Progenitor cell of endocrine pancreas (in vitro differentiated cells): Measurements from ENCODE around the gene PTPRD. TPM values are rescaled to one million over a fixed set of nuclear protein-coding genes. Genes with fewer than 3 reads are reported as not detected.

Experiments used
- DNase-seq: peaks from one replicate; pipeline ENCODE4 v3.0.0; 2021; ENCODE audit warnings: low spot score; ENCODE audit not compliant: unreplicated experiment
- H3K27ac Mint-ChIP-seq: 2 replicates; pipeline ENCODE4 v1.8.0; 2021; ENCODE audit warnings: mild to moderate bottlenecking, moderate library complexity, mixed read lengths
- H3K27me3 Mint-ChIP-seq: 2 replicates; pipeline ENCODE4 v1.8.0; 2021; ENCODE audit warnings: mixed read lengths
- H3K36me3 Mint-ChIP-seq: 2 replicates; pipeline ENCODE4 v1.8.0; 2022; ENCODE audit warnings: mixed read lengths; ENCODE audit not compliant: insufficient read depth
- H3K4me1 Mint-ChIP-seq: 2 replicates; pipeline ENCODE4 v1.8.0; 2021; ENCODE audit warnings: low read depth, mixed read lengths
- H3K4me3 Mint-ChIP-seq: 2 replicates; pipeline ENCODE4 v1.8.0; 2021; ENCODE audit warnings: low read depth, mild to moderate bottlenecking, moderate library complexity, mixed read lengths
- H3K9me3 Mint-ChIP-seq: 2 replicates; pipeline ENCODE4 v1.8.0; 2021; ENCODE audit warnings: low read depth, mixed read lengths
- total RNA-seq: library from RNA; stranded (reverse); gene quantifications from 2 replicates; pipeline ENCODE4 v1.2.1, GENCODE V29; 2021
- TF ChIP-seq, protein P1 (sequence below): fragments of 200-600 bp; sonication (generic); IDR thresholded peaks from one replicate; pipeline ENCODE4 v1.5.0; 2021; ENCODE audit warnings: antibody characterized with exemption, mild to moderate bottlenecking; ENCODE audit not compliant: unreplicated experiment

The PTPRD gene
- total RNA-seq, 1 donor from 2014 or later, result 124 TPM

DNA sequence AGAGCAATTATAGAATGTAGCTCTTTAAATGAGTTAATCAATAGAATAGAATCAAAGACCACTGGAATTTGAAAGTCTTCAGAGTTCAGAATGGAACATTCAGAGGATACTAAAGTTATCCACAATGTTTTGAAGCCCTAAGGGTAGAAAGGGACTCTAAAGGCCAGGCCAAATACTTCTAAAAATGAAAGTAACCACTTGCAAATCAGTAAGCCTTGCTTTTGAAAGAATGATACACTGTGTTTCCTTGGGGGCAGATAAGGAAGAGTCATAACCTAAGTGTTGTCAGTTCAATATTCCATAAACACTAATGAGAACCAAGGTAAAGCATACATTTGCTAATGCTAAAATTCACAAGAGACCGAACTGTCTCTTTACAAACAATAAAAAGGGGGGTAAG lies 813.5 kb downstream of the PTPRD start:
- Mint-ChIP-seq H3K4me3 (no peak overlapping the region), H3K4me1 (no peaks in the 10 kb centered on the region), H3K36me3 (no peaks in the 10 kb centered on the region), H3K9me3 (no peaks in the 10 kb centered on the region), H3K27ac (no peak overlapping the region), H3K27me3 (no peaks in the 10 kb centered on the region)
- DNase-seq, result no peak
- TF ChIP-seq, protein P1, sequence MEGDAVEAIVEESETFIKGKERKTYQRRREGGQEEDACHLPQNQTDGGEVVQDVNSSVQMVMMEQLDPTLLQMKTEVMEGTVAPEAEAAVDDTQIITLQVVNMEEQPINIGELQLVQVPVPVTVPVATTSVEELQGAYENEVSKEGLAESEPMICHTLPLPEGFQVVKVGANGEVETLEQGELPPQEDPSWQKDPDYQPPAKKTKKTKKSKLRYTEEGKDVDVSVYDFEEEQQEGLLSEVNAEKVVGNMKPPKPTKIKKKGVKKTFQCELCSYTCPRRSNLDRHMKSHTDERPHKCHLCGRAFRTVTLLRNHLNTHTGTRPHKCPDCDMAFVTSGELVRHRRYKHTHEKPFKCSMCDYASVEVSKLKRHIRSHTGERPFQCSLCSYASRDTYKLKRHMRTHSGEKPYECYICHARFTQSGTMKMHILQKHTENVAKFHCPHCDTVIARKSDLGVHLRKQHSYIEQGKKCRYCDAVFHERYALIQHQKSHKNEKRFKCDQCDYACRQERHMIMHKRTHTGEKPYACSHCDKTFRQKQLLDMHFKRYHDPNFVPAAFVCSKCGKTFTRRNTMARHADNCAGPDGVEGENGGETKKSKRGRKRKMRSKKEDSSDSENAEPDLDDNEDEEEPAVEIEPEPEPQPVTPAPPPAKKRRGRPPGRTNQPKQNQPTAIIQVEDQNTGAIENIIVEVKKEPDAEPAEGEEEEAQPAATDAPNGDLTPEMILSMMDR, result no peak

DNA sequence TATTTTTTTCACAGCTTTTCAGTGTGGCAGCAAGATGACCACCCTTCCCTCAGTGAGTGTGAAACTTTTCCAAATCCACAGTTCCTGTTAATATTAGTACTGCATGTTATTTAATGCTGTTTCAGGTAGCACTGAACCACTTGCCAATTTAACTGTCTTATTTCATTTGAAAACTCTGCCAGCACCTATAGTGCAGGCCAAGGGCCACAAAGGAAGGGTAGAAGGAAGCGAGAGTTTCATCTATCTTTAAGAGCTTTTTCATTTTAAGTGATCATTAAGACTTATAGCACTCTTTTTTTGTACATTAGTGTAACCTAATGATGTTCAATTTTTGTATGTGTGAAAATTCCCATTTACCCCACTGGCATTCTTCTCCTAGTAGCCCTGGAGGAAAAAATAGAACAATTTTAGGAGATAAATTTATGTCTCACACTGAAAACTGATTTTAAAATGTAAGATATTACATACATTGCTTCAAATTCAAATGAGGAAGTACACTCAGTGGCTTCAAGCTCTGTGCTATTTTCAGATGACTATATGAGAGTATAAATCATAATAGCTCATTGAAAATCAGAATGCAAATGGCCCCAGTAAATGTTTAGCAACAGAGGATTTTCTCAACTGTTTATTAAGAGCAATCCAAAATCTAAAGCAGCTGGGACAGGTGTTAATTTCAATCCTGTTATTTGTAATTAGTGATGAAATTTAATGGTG lies 820.5 kb downstream of the PTPRD start:
- Mint-ChIP-seq H3K36me3 (no peaks in the 10 kb centered on the region), H3K27me3 (no peaks in the 10 kb centered on the region), H3K4me1 (no peaks in the 10 kb centered on the region), H3K9me3 (no peaks in the 10 kb centered on the region), H3K27ac (no peak overlapping the region), H3K4me3 (no peak overlapping the region)
- TF ChIP-seq, protein P1, result no peak
- DNase-seq, result no peak

GRCh38 chr9:9791611-9792010 lies 821.2 kb downstream of the PTPRD start:
- H3K9me3 Mint-ChIP-seq, result no peaks in the 10 kb centered on the region
- no peaks in the 10 kb centered on the region for H3K27me3 Mint-ChIP-seq
- no peaks in the 10 kb centered on the region for H3K36me3 Mint-ChIP-seq
- TF ChIP-seq, protein P1, result peak; percentile 29
- no peak overlapping the region for H3K4me3 Mint-ChIP-seq
- H3K4me1 Mint-ChIP-seq, result no peaks in the 10 kb centered on the region
- no peak for DNase-seq
- no peak overlapping the region for H3K27ac Mint-ChIP-seq

DNA sequence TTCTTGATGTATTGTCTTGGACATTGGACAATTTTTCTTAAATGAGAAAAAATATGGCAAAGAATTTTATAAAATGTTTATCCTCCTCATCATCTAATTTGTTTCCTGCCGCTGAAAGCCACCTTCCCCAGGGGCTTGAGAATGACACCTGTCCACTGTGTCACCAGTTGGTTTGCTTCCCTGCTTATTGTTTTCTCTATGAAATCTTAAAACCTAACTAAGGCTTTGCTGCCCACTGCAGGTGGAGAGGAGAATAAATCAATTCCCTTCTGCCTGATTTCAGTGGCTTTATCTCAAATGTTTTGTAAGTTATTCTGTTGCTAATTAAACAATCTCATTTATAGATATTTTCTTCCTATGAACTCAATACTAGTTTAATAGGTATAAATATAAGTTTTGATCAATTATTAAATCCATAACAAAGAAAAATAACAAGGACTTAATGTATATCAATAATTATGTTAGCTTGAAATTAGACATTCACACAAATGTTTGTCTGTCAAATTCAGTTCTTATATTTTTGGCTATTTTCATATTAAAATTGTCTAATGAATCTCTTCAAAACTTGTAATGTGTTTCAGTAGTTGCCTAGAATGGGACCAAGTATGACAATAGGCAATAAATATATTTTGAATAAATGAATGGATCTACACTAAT lies 822.5 kb downstream of the PTPRD start:
- DNase-seq, result no peak
- H3K27ac Mint-ChIP-seq, result no peak overlapping the region
- TF ChIP-seq, protein P1, result peak; percentile 76

GRCh38 chr9:9783711-9784110 lies 829.1 kb downstream of the PTPRD start:
- H3K9me3 Mint-ChIP-seq, result no peaks in the 10 kb centered on the region
- no peak for DNase-seq
- no peaks in the 10 kb centered on the region for H3K36me3 Mint-ChIP-seq
- peaks cover 3% of the 10 kb centered on the region for H3K4me1 Mint-ChIP-seq
- no peak overlapping the region for H3K4me3 Mint-ChIP-seq
- H3K27me3 Mint-ChIP-seq, result no peaks in the 10 kb centered on the region
- H3K27ac Mint-ChIP-seq, result no peak overlapping the region
- TF ChIP-seq, protein P1, result no peak

More for the DNA sequence above, 822.5 kb downstream of the PTPRD start:
- Mint-ChIP-seq H3K36me3 (no peaks in the 10 kb centered on the region), H3K9me3 (no peaks in the 10 kb centered on the region), H3K27me3 (no peaks in the 10 kb centered on the region), H3K4me3 (no peak overlapping the region), H3K4me1 (no peaks in the 10 kb centered on the region)
